ENCODE results near the gene GNB1. TPM values are rescaled to one million over a fixed set of nuclear protein-coding genes. Genes with fewer than 3 reads are reported as not detected.

The GNB1 gene
- total and polyA plus RNA-seq, 9 of the 15 experiments (the other 6 are each of a cell fraction or from before 2014, with no cell fraction given) = 34.3 to 388 (median 114) TPM

DNA sequence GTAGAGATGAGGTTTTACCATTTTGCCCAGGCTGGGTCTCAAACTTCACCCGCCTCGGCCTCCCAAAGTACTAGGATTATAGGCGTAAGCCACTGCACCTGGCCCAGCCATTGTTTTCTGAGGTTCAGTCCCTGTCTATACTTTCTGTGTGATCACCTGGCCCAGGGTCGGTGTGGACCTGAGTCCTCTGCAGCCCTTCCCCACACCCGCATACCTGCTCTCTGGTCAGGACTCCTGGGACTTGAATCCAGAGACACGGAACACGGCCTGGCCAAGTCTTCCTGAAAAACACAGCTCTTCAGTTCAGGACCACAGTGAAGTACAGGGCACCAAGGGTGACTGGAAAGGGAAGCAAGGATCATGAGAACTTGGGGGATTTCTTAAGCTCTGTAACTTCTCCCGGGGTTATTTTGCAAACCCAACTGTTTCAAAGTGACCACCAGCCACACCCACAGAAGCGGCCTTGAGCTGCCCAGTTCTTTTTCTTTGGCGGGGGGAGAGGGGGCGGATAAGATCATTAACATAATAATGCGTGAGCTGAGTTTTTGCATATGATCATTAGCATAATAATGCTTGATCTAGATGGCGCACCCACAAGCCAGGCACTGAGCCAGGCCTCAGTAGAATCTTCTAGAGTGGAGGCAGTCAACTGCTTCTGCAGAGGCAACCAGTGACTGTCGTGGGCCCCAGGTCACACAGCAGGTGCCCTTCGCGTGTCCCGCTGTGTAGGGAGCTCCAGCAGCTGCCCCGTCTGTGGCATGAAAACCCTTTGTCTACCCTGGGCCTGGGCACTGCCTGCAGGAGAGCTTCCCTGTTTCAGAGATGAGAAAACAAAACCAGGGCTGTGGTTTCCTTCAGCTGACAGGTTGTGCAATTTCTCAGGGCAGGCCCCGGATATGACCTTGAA is 110.9 kb downstream of the GNB1 start (continued):
- TF ChIP-seq ZBTB7A (IDR thresholded peaks at IDR 0.05; ENCODE audit: borderline replicate concordance, control insufficient read depth, low read depth, low read length) (peak; percentile 8; the same call in 1 of the 2 replicates), RCOR1 (IDR thresholded peaks at IDR 0.05; ENCODE audit: borderline replicate concordance in 1 of 2, low read depth in 2 of 2, low read length in 2 of 2) (peak in 1 of 2 experiments; percentile 83; a peak in 2 of 4 replicates), GABPB1 (CRISPR knock-in tag; IDR thresholded peaks at IDR 0.05) (0 out of 2 replicates have a peak, but pooled peaks have one; percentile 18), SIN3A (IDR thresholded peaks at IDR 0.05; ENCODE audit: borderline replicate concordance in 2 of 2, control insufficient read depth in 1 of 2, low read depth in 2 of 2, low read length in 2 of 2) (0 out of 4 replicates have a peak, but pooled peaks of 1 of the 2 experiments have one; percentile 35), NR2C1 (IDR thresholded peaks at IDR 0.05) (peak; percentile 31; the same call in 1 of the 2 replicates), NR2C1 (tag; IDR thresholded peaks at IDR 0.05) (peak; percentile 74)

DNA sequence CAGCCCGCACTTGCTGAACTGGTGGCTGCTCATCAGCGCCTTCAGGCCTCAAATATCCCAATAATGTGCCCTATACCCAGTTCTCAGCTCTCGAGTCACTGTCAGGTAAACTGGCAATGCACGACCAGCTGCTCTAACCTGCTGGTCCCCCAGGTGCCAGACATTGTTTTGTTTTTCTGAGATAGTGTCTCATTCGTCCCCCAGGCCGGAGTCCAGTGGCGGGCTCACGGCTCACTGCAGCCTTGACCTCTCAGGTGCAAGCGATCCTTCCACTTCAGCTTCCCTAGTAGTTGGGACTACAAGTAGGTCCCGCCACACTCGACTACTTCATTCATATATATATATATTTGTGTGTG is 111.6 kb downstream of the GNB1 start:
- Histone ChIP-seq H2AFZ (ENCODE audit: low read depth, low read length) (peak overlapping the region; percentile 87), H3K27me3 (ENCODE audit: control insufficient read depth in 2 of 2, insufficient read depth in 2 of 2, low read length in 2 of 2) (no peaks in the 10 kb centered on the region), H3K79me2 (ENCODE audit: control insufficient read depth, insufficient read depth, low read length) (peaks cover 41% of the 10 kb centered on the region), H3K36me3 (ENCODE audit: control insufficient read depth, insufficient read depth, low read length) (peaks cover 26% of the 10 kb centered on the region), H3K9ac (ENCODE audit: insufficient read depth in 1 of 2, low read depth in 2 of 2, low read length in 2 of 2) (peak overlapping the region; percentile 96 to 100), H3K9me3 (replicated peaks; ENCODE audit: control insufficient read depth, insufficient read depth, low read depth, low read length) (no peaks in the 10 kb centered on the region), H3K4me3 (peak overlapping the region; percentile 88), H3K4me2 (ENCODE audit: insufficient read depth, low read length) (peak overlapping the region; percentile 92), H3K9me1 (ENCODE audit: control insufficient read depth, insufficient read depth, low read length) (no peaks in the 10 kb centered on the region), H3K27ac (ENCODE audit: extremely low read depth, low read depth, low read length) (peak overlapping the region; percentile 94), H3K4me1 (replicated peaks in 1 of 2; ENCODE audit: control insufficient read depth in 2 of 2, insufficient read depth in 2 of 2, low read length in 2 of 2) (peaks cover 68 to 76% of the 10 kb centered on the region in 2 experiments), H4K20me1 (replicated peaks; ENCODE audit: control insufficient read depth, insufficient read depth, low read length) (peaks cover 16% of the 10 kb centered on the region; the same call in 1 of the 2 replicates)
- FAIRE-seq = peak; percentile 49
- ChIA-PET POLR2A (interaction anchor here (1.1 to 2.3 kb wide), 5 partner anchors 8 to 130 kb away, joined by 4 to 12 read pairs (median 5); no protein-coding TSS in a partner anchor), CTCF (ENCODE audit: low intra/inter-chr PET ratio) (no interaction called here)
- peak in 1 of 4 experiments; percentile 47 for DNase-seq (ENCODE audit: extremely low read depth in 1 of 4, low spot score in 3 of 4)
- no TSS peak for BruUV-seq (replicated peaks)
- no peak for ATAC-seq
- intact Hi-C loops (cut with micrococcal nuclease) (loop anchor here (2.0 kb wide), 1 partner anchor 20 kb away; no protein-coding TSS in a partner anchor), in situ Hi-C loops (cut with MboI) (no loop called here)
- 44% methylated on average over 11 of the region's 11 CpGs for whole genome bisulfite sequencing (ENCODE audit: insufficient coverage, low coverage, missing lambda C conversion rate)
- no peak for TF ChIP-seq ZNF174 (CRISPR knock-in tag; IDR thresholded peaks at IDR 0.05)
- TF ChIP-seq, protein P1, sequence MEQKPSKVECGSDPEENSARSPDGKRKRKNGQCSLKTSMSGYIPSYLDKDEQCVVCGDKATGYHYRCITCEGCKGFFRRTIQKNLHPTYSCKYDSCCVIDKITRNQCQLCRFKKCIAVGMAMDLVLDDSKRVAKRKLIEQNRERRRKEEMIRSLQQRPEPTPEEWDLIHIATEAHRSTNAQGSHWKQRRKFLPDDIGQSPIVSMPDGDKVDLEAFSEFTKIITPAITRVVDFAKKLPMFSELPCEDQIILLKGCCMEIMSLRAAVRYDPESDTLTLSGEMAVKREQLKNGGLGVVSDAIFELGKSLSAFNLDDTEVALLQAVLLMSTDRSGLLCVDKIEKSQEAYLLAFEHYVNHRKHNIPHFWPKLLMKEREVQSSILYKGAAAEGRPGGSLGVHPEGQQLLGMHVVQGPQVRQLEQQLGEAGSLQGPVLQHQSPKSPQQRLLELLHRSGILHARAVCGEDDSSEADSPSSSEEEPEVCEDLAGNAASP (IDR thresholded peaks at IDR 0.05) = no peak
- no peak for TF ChIP-seq LARP7 (IDR thresholded peaks at IDR 0.05)
- 0 out of 2 replicates have a peak, but pooled peaks have one; percentile 40 for TF ChIP-seq NR2F6 (CRISPR knock-in tag; IDR thresholded peaks at IDR 0.05)
- TF ChIP-seq, protein P2, sequence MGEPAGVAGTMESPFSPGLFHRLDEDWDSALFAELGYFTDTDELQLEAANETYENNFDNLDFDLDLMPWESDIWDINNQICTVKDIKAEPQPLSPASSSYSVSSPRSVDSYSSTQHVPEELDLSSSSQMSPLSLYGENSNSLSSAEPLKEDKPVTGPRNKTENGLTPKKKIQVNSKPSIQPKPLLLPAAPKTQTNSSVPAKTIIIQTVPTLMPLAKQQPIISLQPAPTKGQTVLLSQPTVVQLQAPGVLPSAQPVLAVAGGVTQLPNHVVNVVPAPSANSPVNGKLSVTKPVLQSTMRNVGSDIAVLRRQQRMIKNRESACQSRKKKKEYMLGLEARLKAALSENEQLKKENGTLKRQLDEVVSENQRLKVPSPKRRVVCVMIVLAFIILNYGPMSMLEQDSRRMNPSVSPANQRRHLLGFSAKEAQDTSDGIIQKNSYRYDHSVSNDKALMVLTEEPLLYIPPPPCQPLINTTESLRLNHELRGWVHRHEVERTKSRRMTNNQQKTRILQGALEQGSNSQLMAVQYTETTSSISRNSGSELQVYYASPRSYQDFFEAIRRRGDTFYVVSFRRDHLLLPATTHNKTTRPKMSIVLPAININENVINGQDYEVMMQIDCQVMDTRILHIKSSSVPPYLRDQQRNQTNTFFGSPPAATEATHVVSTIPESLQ (CRISPR knock-in tag; IDR thresholded peaks at IDR 0.05) = 0 out of 2 replicates have a peak, but pooled peaks have one; percentile 7
- TF ChIP-seq PRPF4 (IDR thresholded peaks at IDR 0.05; ENCODE audit: insufficient read depth, low read depth, low read length, poor library complexity, severe bottlenecking) = no peak
- no peak for TF ChIP-seq SIRT6 (IDR thresholded peaks at IDR 0.05; ENCODE audit: low read depth, low read length)
- TF ChIP-seq HMG20A (CRISPR knock-in tag; conservative IDR thresholded peaks at IDR 0.05) = no peak
- TF ChIP-seq YBX1 (IDR thresholded peaks at IDR 0.05) = no peak
- no peak for TF ChIP-seq TARDBP (IDR thresholded peaks at IDR 0.05)
- TF ChIP-seq ZFP1 (CRISPR knock-in tag; IDR thresholded peaks at IDR 0.05) = no peak
